ENCODE measurements around the gene NFKBIL1. TPM values are rescaled to one million over a fixed set of nuclear protein-coding genes. Genes with fewer than 3 reads are reported as not detected.

The NFKBIL1 gene
- polyA plus RNA-seq, 1 donor from 2014 or later = 11.5 TPM

DNA sequence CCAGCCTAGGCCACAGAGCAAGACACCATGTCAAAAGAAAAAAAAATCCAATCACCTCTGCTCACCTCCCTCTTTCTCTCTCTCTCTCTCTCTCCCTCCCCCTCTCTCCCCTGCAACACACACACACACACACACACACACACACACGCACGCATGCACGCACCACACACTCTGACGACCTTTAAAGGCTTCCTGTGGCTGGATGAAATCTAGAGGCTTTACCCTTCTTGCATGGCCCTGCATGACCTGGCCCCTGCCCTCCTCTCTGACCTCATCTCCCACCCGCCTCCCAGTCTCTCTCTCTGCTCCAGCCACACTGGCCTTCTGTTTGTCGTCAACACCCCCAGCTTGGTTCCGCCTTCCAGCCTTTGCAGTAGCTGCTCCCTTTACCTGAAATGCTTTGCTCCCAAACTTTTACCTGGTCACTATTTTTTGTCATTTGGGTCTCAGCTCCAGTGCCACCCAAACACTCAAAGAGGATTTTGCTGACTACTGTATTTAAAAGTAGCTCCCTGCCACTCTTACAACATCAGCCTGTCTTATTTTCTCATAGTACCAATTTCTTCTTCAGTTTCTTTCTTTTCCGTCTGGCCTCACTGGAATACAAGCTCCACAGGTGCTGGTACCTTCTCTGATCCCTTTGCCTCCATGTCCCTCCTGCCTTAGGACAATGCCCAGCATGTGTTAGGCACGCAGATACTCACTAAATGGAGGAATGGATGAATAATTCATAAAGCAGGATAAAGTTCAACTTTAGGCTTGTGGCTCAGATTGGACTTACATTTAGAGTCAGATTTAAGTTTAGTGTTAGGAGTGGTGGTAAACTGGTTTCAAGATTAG, 20.3 kb downstream of the NFKBIL1 start:
- Mint-ChIP-seq H3K27ac (peak overlapping the region; percentile 51 to 99 (median 93)), H3K36me3 (peaks cover 6% of the 10 kb centered on the region), H3K9me3 (no peaks in the 10 kb centered on the region)

DNA sequence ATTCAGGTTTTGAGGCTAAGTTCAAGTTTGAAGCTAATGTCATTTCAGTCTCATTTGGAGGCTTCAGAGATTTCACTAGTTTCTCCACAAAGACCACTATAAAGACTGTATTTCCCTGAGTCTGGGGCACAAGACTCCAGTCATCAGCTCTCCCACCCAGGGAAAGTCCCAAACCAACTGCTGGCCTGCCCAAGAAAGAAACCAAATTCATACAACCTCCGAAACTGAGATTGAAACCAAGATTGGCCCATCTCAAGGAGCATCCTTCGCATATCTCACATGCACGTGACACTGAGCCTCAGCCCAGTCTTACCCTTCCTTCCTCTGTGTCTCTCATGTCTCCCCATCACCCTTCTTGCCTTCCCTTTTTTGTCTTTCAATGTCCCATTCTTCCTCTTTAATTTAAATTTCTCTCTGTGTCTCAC, 21.1 kb downstream of the NFKBIL1 start:
- peak overlapping the region; percentile 19 to 85 (median 41) for H3K4me3 Mint-ChIP-seq
- H3K27ac Mint-ChIP-seq = peak overlapping the region; percentile 51 to 99 (median 93)
- peaks cover 34 to 63% (median 63%) of the 10 kb centered on the region in 3 donors for H3K4me1 Mint-ChIP-seq
- peaks cover 6% of the 10 kb centered on the region for H3K36me3 Mint-ChIP-seq
- H3K9me3 Mint-ChIP-seq = no peaks in the 10 kb centered on the region
- no peaks in the 10 kb centered on the region for H3K27me3 Mint-ChIP-seq

More for the DNA sequence above, 20.3 kb downstream of the NFKBIL1 start:
- peak overlapping the region in 3 of 4 donors; percentile 19 to 80 (median 25) for H3K4me3 Mint-ChIP-seq
- peaks cover 40 to 64% (median 62%) of the 10 kb centered on the region in 3 donors for H3K4me1 Mint-ChIP-seq
- H3K27me3 Mint-ChIP-seq = no peaks in the 10 kb centered on the region

DNA sequence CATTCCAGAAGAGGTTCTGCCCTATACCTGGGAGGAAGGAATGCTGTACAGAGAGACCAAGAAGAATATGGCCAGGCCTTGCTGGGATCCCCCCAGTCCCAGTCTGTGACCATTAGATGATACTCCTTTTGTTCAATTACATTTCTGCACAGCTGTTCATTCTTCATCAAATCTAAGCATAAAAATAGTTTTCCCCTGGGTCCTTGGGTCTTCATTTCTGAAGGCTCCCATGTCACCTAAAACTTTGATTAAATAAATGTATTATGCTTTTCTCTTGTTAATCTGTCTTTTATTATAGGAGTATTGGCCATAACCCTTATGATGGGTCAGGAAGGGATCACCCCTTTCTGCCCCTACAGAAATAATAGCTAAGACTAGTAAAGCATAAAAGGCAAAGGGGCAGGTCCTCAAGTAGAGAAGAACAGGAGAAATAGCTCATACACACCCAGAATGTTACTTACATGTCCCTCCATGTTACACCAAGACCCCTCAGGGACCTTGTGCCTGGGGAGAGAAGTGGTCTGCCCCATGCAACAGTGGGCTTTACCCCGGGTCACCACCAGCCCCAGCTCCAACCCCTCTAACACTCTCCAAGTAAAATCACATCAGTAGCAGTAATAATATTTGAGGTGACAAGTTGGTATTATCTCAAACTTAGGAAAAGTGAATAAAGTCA, 22.6 kb downstream of the NFKBIL1 start:
- Mint-ChIP-seq H3K27me3 (peaks cover 1% of the 10 kb centered on the region), H3K4me1 (peaks cover 32 to 70% (median 68%) of the 10 kb centered on the region in 3 donors), H3K36me3 (peaks cover 4% of the 10 kb centered on the region), H3K9me3 (no peaks in the 10 kb centered on the region), H3K27ac (peak overlapping the region; percentile 39 to 93 (median 51)), H3K4me3 (peak overlapping the region; percentile 42 to 70 (median 54))

DNA sequence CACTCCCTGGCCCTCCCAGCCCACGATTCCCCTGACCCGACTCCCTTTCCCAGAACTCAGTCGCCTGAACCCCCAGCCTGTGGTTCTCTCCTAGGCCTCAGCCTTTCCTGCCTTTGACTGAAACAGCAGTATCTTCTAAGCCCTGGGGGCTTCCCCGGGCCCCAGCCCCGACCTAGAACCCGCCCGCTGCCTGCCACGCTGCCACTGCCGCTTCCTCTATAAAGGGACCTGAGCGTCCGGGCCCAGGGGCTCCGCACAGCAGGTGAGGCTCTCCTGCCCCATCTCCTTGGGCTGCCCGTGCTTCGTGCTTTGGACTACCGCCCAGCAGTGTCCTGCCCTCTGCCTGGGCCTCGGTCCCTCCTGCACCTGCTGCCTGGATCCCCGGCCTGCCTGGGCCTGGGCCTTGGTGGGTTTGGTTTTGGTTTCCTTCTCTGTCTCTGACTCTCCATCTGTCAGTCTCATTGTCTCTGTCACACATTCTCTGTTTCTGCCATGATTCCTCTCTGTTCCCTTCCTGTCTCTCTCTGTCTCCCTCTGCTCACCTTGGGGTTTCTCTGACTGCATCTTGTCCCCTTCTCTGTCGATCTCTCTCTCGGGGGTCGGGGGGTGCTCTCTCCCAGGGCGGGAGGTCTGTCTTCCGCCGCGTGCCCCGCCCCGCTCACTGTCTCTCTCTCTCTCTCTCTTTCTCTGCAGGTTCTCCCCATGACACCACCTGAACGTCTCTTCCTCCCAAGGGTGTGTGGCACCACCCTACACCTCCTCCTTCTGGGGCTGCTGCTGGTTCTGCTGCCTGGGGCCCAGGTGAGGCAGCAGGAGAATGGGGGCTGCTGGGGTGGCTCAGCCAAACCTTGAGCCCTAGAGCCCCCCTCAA, 24.9 kb downstream of the NFKBIL1 start, which contains the start of gene LTA:
TSS of gene LTA (plus strand) at position 249 of the 871 bp plus-strand sequence. CDS start at position 703, 454 bp downstream.
- H3K36me3 Mint-ChIP-seq = peaks cover 3% of the 10 kb centered on the region
- H3K4me1 Mint-ChIP-seq = peaks cover 38 to 79% (median 76%) of the 10 kb centered on the region in 3 donors
- H3K4me3 Mint-ChIP-seq = peak within 1 kb of the TSS; percentile 93 to 99 (median 99)
- H3K27ac Mint-ChIP-seq = peak within 1 kb of the TSS; percentile 92 to 100 (median 98)
- H3K27me3 Mint-ChIP-seq = peaks cover 1% of the 10 kb centered on the region
- no peaks in the 10 kb centered on the region for H3K9me3 Mint-ChIP-seq

DNA sequence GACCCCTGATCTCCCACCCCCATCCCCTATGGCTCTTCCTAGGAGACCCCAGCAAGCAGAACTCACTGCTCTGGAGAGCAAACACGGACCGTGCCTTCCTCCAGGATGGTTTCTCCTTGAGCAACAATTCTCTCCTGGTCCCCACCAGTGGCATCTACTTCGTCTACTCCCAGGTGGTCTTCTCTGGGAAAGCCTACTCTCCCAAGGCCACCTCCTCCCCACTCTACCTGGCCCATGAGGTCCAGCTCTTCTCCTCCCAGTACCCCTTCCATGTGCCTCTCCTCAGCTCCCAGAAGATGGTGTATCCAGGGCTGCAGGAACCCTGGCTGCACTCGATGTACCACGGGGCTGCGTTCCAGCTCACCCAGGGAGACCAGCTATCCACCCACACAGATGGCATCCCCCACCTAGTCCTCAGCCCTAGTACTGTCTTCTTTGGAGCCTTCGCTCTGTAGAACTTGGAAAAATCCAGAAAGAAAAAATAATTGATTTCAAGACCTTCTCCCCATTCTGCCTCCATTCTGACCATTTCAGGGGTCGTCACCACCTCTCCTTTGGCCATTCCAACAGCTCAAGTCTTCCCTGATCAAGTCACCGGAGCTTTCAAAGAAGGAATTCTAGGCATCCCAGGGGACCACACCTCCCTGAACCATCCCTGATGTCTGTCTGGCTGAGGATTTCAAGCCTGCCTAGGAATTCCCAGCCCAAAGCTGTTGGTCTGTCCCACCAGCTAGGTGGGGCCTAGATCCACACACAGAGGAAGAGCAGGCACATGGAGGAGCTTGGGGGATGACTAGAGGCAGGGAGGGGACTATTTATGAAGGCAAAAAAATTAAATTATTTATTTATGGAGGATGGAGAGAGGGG, 26.1 kb downstream of the NFKBIL1 start:
- Mint-ChIP-seq H3K4me1 (peaks cover 33 to 77% (median 71%) of the 10 kb centered on the region in 3 donors), H3K9me3 (no peaks in the 10 kb centered on the region), H3K27ac (peak overlapping the region; percentile 92 to 100 (median 98)), H3K4me3 (peak overlapping the region; percentile 93 to 99 (median 99)), H3K36me3 (peaks cover 3% of the 10 kb centered on the region), H3K27me3 (peaks cover 1% of the 10 kb centered on the region)

DNA sequence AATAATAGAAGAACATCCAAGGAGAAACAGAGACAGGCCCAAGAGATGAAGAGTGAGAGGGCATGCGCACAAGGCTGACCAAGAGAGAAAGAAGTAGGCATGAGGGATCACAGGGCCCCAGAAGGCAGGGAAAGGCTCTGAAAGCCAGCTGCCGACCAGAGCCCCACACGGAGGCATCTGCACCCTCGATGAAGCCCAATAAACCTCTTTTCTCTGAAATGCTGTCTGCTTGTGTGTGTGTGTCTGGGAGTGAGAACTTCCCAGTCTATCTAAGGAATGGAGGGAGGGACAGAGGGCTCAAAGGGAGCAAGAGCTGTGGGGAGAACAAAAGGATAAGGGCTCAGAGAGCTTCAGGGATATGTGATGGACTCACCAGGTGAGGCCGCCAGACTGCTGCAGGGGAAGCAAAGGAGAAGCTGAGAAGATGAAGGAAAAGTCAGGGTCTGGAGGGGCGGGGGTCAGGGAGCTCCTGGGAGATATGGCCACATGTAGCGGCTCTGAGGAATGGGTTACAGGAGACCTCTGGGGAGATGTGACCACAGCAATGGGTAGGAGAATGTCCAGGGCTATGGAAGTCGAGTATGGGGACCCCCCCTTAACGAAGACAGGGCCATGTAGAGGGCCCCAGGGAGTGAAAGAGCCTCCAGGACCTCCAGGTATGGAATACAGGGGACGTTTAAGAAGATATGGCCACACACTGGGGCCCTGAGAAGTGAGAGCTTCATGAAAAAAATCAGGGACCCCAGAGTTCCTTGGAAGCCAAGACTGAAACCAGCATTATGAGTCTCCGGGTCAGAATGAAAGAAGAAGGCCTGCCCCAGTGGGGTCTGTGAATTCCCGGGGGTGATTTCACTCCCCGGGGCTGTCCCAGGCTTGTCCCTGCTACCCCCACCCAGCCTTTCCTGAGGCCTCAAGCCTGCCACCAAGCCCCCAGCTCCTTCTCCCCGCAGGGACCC, 27.0 kb downstream of the NFKBIL1 start:
- H3K4me3 Mint-ChIP-seq = peak overlapping the region; percentile 93 to 99 (median 97)
- peaks cover 1% of the 10 kb centered on the region for H3K27me3 Mint-ChIP-seq
- peaks cover 34 to 78% (median 74%) of the 10 kb centered on the region in 3 donors for H3K4me1 Mint-ChIP-seq
- H3K9me3 Mint-ChIP-seq = no peaks in the 10 kb centered on the region
- peak overlapping the region; percentile 92 to 100 (median 98) for H3K27ac Mint-ChIP-seq
- H3K36me3 Mint-ChIP-seq = peaks cover 3% of the 10 kb centered on the region

DNA sequence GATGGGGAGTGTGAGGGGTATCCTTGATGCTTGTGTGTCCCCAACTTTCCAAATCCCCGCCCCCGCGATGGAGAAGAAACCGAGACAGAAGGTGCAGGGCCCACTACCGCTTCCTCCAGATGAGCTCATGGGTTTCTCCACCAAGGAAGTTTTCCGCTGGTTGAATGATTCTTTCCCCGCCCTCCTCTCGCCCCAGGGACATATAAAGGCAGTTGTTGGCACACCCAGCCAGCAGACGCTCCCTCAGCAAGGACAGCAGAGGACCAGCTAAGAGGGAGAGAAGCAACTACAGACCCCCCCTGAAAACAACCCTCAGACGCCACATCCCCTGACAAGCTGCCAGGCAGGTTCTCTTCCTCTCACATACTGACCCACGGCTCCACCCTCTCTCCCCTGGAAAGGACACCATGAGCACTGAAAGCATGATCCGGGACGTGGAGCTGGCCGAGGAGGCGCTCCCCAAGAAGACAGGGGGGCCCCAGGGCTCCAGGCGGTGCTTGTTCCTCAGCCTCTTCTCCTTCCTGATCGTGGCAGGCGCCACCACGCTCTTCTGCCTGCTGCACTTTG, 28.0 kb downstream of the NFKBIL1 start, which contains the start of gene TNF:
TSS of gene TNF (plus strand) at position 231 of the 567 bp plus-strand sequence. CDS start at position 408, 177 bp downstream.
- peak within 1 kb of the TSS; percentile 92 to 100 (median 98) for H3K27ac Mint-ChIP-seq
- no peaks in the 10 kb centered on the region for H3K9me3 Mint-ChIP-seq
- H3K4me3 Mint-ChIP-seq = peak within 1 kb of the TSS; percentile 93 to 99 (median 97)
- H3K36me3 Mint-ChIP-seq = peaks cover 4% of the 10 kb centered on the region
- H3K4me1 Mint-ChIP-seq = peaks cover 28 to 72% (median 70%) of the 10 kb centered on the region in 3 donors
- H3K27me3 Mint-ChIP-seq = peaks cover 1% of the 10 kb centered on the region

DNA sequence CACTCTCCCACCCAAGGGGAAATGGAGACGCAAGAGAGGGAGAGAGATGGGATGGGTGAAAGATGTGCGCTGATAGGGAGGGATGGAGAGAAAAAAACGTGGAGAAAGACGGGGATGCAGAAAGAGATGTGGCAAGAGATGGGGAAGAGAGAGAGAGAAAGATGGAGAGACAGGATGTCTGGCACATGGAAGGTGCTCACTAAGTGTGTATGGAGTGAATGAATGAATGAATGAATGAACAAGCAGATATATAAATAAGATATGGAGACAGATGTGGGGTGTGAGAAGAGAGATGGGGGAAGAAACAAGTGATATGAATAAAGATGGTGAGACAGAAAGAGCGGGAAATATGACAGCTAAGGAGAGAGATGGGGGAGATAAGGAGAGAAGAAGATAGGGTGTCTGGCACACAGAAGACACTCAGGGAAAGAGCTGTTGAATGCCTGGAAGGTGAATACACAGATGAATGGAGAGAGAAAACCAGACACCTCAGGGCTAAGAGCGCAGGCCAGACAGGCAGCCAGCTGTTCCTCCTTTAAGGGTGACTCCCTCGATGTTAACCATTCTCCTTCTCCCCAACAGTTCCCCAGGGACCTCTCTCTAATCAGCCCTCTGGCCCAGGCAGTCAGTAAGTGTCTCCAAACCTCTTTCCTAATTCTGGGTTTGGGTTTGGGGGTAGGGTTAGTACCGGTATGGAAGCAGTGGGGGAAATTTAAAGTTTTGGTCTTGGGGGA, 28.7 kb downstream of the NFKBIL1 start:
- Mint-ChIP-seq H3K9me3 (no peaks in the 10 kb centered on the region), H3K36me3 (peaks cover 9% of the 10 kb centered on the region), H3K27me3 (peaks cover 1% of the 10 kb centered on the region), H3K27ac (peak overlapping the region; percentile 92 to 98 (median 95)), H3K4me1 (peaks cover 30 to 69% (median 67%) of the 10 kb centered on the region in 3 donors), H3K4me3 (peak overlapping the region; percentile 93 to 99 (median 97))

DNA sequence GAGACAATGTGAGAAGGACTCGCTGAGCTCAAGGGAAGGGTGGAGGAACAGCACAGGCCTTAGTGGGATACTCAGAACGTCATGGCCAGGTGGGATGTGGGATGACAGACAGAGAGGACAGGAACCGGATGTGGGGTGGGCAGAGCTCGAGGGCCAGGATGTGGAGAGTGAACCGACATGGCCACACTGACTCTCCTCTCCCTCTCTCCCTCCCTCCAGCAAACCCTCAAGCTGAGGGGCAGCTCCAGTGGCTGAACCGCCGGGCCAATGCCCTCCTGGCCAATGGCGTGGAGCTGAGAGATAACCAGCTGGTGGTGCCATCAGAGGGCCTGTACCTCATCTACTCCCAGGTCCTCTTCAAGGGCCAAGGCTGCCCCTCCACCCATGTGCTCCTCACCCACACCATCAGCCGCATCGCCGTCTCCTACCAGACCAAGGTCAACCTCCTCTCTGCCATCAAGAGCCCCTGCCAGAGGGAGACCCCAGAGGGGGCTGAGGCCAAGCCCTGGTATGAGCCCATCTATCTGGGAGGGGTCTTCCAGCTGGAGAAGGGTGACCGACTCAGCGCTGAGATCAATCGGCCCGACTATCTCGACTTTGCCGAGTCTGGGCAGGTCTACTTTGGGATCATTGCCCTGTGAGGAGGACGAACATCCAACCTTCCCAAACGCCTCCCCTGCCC, 29.6 kb downstream of the NFKBIL1 start:
- Mint-ChIP-seq H3K36me3 (peaks cover 10% of the 10 kb centered on the region), H3K4me3 (peak overlapping the region; percentile 93 to 99 (median 97)), H3K27ac (peak overlapping the region; percentile 92 to 98 (median 95)), H3K9me3 (no peaks in the 10 kb centered on the region), H3K27me3 (peaks cover 1% of the 10 kb centered on the region), H3K4me1 (peaks cover 35 to 60% (median 60%) of the 10 kb centered on the region in 3 donors)

DNA sequence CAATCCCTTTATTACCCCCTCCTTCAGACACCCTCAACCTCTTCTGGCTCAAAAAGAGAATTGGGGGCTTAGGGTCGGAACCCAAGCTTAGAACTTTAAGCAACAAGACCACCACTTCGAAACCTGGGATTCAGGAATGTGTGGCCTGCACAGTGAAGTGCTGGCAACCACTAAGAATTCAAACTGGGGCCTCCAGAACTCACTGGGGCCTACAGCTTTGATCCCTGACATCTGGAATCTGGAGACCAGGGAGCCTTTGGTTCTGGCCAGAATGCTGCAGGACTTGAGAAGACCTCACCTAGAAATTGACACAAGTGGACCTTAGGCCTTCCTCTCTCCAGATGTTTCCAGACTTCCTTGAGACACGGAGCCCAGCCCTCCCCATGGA, 30.2 kb downstream of the NFKBIL1 start:
- peaks cover 1% of the 10 kb centered on the region for H3K27me3 Mint-ChIP-seq
- H3K27ac Mint-ChIP-seq = peak overlapping the region; percentile 92 to 95 (median 93)
- H3K4me1 Mint-ChIP-seq = peaks cover 37 to 60% (median 57%) of the 10 kb centered on the region in 3 donors
- peak overlapping the region; percentile 93 to 99 (median 97) for H3K4me3 Mint-ChIP-seq
- H3K36me3 Mint-ChIP-seq = peaks cover 10% of the 10 kb centered on the region
- H3K9me3 Mint-ChIP-seq = no peaks in the 10 kb centered on the region
